Measurements from ENCODE around the gene DTX2.
"Not testable (repeated sequence)": the region's sequence is repeated elsewhere in the genome, so short reads cannot be mapped to it uniquely, and the experiment has no call there.

DTX2 gene

GRCh38 chr7:76485822-76486610, 24.5 kb downstream of the DTX2 start:
- in situ Hi-C loops (cut with MboI; ENCODE audit: low sequenced_read_pairs), result not testable (repeated sequence)

DNA sequence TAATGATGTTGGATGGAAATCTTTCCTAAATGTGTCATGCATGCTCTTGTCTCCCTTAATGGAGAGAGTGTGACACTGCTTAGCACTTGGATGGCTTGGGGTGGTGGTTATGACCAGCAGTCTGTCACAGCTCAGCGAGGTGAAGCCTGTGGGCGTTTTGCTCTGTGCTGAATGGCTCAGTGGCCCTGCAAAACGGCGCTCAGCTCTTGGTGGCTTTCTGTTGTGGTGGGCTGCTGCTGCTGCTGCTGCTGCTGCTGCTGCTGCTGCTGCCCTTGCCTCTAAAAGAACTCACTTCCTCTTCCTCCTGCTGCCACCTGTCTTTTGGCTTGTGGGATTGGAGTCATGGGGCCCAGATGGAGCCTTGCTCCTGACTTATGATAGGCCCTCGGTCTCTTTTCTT, 25.1 kb downstream of the DTX2 start:
- in situ Hi-C loops (cut with MboI; ENCODE audit: low sequenced_read_pairs), result not testable (repeated sequence)

DNA sequence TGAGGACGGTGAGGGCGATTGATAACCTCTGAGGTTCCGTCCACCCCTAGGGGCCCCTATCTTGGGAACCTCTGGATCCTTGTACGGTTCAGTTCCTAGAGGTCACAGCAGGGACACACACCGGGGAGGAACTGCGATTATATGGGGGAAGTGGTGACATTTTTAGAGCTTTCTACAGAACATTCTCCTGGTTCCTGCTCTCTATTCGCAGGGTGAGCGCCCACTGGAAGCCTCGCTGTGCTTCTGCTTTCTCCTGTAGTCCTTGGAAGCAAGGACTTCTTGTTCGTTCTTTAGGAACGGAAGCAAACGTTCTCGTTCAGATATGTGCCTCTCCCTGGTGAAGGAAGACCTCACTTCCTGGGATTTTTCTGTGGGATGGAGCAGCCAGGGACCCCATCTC, 26.5 kb downstream of the DTX2 start:
- in situ Hi-C loops (cut with MboI; ENCODE audit: low sequenced_read_pairs), result not testable (repeated sequence)

GRCh38 chr7:76492139-76492538, 30.6 kb downstream of the DTX2 start:
- in situ Hi-C loops (cut with MboI; ENCODE audit: low sequenced_read_pairs), result not testable (repeated sequence)

DNA sequence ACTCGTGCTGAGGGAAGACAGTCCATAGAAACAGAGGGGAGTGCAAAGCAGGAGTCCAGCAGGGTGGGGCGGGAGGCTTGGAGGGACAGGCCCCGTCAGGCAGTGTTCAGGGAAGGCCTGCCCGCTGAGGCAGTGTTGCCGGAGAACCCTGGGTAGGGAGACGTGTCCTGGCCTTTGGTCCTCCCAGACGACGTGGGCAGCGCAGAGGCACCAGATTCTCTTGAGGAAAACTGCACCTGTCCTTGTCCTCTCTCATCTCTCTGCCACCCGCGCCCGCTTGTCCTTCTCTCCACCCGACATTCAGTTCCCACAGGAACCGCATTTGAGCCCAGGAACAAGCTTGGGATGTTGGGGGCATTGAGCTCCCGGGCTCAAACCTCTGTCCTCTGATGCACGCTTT, 34.2 kb downstream of the DTX2 start:
- in situ Hi-C loops (cut with MboI; ENCODE audit: low sequenced_read_pairs), result not testable (repeated sequence)

- in situ Hi-C loops (cut with MboI; ENCODE audit: low sequenced_read_pairs), result not testable (repeated sequence)
These were observed 36.5 kb downstream of the DTX2 start for GRCh38 chr7:76497918-76498582.

- in situ Hi-C loops (cut with MboI; ENCODE audit: low sequenced_read_pairs), result not testable (repeated sequence)
These were observed 37.2 kb downstream of the DTX2 start for GRCh38 chr7:76498583-76499200.

- in situ Hi-C loops (cut with MboI; ENCODE audit: low sequenced_read_pairs), result not testable (repeated sequence)
These were observed 37.9 kb downstream of the DTX2 start for GRCh38 chr7:76499201-76499923.

DNA sequence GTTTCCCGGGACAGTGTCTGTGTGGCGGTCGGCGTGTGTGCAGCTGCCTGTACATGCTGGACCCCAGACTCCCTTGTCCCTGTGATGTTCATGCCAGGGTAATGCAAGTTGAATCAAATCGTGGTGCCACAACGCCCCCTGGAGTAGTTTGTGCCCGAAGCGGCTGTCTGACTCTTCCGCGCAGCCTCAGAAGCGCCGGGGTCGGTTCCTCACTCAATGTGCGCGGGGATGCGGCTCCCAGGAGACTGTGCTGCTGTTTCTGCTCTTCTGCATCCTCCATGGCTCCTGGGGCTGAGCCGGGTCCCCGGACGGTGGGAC, 38.4 kb downstream of the DTX2 start:
- in situ Hi-C loops (cut with MboI; ENCODE audit: low sequenced_read_pairs), result not testable (repeated sequence)

GRCh38 chr7:76502224-76502623, 40.7 kb downstream of the DTX2 start:
- in situ Hi-C loops (cut with MboI; ENCODE audit: low sequenced_read_pairs), result not testable (repeated sequence)

DNA sequence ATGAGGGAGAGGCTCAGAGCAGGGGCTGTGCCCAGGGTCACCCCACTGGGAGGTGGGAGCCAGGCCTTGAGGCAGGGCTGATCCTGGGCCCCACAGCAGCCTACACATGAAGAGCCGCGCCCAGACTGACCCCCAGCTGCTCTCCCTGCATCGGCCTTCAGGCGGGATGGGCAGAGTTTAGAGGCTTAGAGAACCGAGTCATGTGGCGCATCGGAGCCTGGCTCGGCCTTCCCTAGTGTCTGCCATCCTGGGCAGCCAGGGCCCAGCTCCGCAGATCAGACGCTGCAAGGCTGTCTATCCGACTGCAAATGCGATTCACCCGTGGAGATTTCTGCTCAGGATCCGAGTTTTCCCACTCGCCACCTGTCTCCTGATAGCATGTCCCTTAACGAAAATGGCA, 41.3 kb downstream of the DTX2 start:
- in situ Hi-C loops (cut with MboI; ENCODE audit: low sequenced_read_pairs), result not testable (repeated sequence)

DNA sequence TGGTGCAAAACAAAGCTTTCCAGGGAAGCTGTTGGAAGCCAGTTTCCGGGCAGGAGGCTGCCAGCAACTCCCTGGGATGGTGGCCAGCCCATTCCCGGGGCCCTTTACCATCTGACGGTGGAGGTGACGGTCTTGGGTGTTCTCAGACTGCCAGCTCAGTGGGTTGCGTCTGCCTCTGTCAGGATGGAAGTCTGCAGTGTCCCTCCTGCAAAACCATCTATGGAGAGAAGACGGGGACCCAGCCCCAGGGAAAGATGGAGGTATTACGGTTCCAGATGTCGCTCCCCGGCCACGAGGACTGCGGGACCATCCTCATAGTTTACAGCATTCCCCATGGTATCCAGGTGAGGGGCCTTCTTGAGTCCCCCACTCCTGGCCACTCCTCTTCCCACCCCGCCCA, 41.7 kb downstream of the DTX2 start:
- in situ Hi-C loops (cut with MboI; ENCODE audit: low sequenced_read_pairs), result not testable (repeated sequence)

DNA sequence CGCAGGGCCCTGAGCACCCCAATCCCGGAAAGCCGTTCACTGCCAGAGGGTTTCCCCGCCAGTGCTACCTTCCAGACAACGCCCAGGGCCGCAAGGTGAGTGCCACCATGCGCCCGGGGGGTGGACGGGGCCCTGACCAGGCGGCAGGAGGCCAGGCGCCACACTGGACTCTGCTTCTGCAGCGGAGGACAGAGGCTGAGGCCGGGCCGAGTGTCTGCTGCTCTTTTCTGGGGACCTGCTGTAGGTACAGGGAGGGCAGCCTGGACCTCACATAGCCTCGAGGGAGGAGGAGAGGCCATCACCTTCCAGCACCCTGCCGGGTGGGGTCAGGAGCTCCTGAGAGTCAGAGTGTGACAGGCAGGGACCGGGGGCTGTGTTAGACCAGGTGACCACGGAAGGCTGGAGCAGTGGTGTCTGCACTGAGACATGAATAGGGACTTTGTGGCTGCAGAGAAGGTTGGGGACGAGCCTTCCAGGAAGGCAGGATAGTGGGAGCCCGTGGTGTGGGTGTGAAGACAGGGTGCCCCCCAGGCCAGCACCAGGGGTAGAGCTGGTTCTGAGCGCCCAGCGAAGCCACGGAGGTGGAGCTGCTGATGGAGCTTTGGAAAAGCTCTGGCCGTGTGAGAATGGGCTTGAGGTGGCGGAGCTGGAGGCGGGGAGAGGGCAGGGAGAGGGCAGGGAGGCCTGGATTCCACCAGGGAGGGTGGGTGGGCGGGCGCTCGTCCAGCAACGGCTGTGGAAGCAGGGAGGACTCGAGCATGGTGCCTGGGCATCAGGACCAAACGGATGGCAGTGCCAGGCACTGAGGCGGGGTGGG, 43.0 kb downstream of the DTX2 start:
- in situ Hi-C loops (cut with MboI; ENCODE audit: low sequenced_read_pairs), result not testable (repeated sequence)

DNA sequence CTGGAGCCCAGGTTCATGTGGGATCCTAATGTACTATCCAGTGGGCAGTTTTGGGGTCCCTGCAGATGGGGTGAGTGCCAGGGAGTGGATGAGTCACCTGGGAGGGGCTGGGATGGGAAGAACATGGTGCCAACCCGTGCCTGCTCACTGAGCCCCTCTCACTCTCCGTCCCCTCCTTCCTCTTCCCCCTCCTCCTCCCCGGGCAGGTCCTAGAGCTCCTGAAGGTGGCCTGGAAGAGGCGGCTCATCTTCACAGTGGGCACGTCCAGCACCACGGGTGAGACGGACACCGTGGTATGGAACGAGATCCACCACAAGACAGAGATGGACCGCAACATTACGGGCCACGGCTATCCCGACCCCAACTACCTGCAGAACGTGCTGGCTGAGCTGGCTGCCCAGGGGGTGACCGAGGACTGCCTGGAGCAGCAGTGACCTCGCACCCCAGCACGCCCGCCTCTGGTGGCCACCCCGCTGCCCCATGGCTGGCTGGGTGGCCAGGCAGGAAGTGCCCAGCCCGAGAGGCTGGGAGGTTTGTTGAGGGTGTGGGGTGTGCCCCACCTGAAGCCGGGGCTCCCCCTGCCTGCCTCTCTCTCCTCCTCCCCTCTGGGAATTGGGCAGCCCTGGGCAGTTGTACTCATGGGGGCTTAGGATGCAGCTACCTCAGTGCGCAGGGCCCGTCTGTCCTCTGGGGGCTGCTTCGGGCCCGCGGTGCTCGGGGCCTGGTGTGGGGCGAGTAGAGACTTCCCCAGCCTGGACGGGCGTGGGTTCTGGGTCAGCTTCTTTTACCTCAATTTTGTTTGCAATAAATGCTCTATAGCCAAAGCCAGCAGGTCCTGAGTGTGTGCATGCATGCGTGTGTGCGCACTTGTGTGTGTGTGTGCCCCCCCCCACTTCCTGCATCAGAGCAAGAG, 43.9 kb downstream of the DTX2 start:
- in situ Hi-C loops (cut with MboI; ENCODE audit: low sequenced_read_pairs), result no loop called here

DNA sequence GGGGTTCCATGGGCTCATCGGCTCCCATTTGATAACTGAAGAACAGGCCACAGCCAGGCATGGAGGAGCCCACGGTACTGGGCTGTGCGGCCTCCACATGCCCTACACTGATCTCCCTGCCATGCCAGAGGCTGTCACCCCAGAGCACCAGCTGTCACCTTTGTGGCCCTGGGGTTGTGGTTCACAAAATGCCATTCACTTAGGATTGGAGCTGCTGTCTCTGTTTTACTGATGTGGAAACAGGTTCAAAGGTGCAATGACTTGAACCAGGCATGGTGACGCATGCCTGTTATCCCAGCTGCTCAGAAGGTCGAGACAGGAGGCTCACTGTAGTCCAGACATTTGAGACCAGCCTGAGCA, 44.6 kb downstream of the DTX2 start:
- in situ Hi-C loops (cut with MboI; ENCODE audit: low sequenced_read_pairs), result no loop called here

DNA sequence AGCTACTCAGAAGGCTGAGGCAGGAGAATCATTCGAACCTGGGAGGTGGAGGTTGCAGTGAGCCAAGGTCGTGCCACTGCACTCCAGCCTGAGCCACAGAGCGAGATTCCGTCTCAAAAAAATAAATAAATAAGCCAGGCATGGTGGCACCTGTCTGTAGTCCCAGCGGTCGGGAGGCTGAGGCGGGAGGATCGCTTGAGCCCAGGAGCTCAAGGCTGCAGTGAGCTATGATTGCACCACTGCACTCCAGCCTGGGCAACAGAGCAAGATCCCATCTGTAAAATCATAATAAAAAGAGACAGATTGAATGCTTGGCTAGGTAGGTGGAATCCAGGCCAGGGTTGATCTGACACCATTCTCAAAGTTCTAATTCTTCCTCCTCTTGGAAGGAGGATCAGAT, 45.1 kb downstream of the DTX2 start:
- in situ Hi-C loops (cut with MboI; ENCODE audit: low sequenced_read_pairs), result not testable (repeated sequence)

GRCh38 chr7:76507723-76508406, 46.4 kb downstream of the DTX2 start:
- in situ Hi-C loops (cut with MboI; ENCODE audit: low sequenced_read_pairs), result no loop called here

DNA sequence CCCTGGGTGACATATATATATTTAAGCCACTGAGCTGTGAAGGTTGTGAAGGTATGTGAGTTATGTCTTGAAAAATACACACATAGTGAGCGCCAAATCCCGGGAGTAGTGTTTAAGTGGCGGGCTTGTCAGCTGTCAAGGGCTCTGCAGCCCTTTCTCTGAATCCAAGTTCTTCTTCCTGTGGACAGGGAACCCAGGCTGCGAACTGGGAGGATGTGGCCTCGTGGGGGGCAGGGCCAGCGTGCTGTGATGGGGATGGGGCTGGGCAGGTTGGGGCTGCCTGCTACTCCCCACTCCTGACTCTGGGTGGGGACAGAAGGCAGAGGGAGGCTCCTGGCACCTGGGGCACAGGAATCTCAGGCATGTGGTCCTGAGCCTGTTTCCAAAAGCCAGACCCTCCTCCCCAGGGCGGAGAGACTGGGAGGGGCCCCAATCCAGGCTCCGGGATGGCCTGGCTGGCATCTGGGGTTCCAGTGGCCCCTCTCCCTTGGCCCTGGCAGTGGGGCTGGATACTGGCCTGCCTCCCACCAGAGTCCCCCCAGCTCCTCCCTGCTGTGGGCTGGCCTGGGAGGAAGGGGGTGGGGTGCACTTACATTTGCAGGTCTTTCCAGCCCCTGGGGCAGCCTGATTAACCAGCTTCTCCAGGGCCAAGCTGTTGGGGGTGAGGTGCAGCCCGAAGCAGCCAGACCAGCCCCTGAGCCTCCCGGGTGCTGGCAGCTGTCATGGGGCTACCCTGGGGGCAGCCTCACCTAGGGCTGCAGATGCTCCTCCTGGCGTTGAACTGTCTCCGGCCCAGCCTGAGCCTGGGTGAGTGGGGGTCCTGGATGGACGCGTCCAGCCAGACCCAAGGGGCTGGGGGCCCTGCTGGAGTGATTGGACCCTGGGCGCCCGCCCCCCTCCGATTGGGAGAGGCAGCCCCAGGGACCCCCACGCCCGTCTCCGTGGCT, 48.7 kb downstream of the DTX2 start, which contains the start of gene UPK3B:
Gene UPK3B, plus strand, starts transcription at position 622 of the 947 bp plus-strand sequence. Its CDS starts 101 bp downstream, at position 723.
- in situ Hi-C loops (cut with MboI; ENCODE audit: low sequenced_read_pairs), result no loop called here

All from HL-60/S4 treated with retinoic acid at 250 ng/mL for 4 days and 3 days (cell line).